ENCODE measurements around the gene MATN1.

GRCh38 chr1:30677471-30677870 lies 45.9 kb downstream of the MATN1 start:
- TF ChIP-seq POLR2A (IDR thresholded peaks at IDR 0.05; ENCODE audit: low read length), result no peak
- no peak for TF ChIP-seq GATA1 (IDR thresholded peaks at IDR 0.05; ENCODE audit: low read depth, low read length)
